ENCODE results near the gene NRG3.
A peak's percentile ranks its signal among the peaks of the same experiment; 100 is the strongest.

NRG3 gene

DNA sequence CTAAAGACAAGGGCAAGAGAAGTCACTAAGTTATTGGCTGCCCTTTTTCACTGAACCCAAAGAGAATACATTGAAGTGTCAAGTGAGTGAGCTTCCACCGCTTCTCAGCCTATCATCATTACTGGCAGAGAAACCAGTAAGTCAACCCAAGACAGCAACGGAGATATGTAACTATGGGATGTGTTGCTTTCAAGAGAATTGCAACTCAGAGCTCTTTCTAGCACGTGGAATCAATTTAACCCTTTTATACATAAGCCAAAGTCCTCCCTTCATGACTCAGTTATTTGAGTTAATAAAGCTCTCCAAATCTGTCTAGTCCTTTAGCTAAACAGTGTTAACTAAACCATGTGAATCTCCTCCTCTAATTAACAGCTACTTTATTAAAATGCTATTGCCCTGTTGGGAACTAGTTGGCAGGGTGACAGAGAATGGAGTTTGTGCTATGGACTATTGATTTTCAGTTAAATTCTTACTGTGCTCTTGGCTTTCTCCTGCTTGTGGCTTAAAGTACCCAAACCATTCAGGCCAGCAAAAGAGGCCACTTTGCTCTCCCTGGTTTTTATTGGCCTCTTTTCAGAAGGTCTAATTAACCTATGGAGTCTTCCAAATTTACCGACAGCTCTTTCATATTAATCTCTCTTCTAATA, 287.7 kb downstream of the NRG3 start:
- DNase-seq: no peak
- intact Hi-C loops (cut with DNase I): no loop called here

DNA sequence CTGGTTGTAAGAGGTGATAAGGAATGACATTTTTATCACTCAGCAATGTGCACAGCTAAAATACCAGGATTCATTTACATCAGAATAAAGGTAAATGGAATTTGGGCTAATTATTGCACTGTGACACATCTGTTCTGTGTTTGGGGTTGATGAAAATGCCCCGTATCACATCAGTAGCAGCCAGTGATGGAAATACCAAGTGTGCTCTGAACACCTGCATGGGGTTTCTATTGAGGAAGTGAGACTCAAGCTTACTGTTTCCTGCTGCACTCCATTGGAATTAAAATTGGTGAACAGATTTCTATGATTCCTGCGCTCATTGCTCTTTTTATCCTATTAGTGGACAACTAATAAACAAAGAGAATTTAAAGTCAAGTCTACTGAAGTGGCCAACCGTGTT, 296.9 kb downstream of the NRG3 start:
- intact Hi-C loops (cut with DNase I): no loop called here
- no peak for DNase-seq

DNA sequence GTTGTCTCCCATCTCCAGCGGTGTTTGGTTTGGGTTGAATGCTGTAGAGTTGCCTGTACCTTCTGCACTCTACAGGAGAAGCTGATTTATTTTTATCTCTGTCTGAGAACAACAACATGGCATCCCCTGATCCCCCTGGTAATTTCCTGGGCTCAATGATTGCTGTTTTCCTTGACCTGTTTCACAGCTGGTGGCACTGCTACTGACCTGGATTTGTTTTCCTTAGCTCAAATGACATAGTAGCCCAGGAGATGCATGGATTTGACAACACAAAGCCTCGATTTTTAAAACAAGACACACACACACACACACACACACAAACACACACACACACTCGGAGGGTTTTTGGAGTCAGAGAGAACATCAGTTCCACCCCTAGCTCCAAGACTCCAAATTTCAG, 301.6 kb downstream of the NRG3 start:
- DNase-seq: no peak
- intact Hi-C loops (cut with DNase I): no loop called here

DNA sequence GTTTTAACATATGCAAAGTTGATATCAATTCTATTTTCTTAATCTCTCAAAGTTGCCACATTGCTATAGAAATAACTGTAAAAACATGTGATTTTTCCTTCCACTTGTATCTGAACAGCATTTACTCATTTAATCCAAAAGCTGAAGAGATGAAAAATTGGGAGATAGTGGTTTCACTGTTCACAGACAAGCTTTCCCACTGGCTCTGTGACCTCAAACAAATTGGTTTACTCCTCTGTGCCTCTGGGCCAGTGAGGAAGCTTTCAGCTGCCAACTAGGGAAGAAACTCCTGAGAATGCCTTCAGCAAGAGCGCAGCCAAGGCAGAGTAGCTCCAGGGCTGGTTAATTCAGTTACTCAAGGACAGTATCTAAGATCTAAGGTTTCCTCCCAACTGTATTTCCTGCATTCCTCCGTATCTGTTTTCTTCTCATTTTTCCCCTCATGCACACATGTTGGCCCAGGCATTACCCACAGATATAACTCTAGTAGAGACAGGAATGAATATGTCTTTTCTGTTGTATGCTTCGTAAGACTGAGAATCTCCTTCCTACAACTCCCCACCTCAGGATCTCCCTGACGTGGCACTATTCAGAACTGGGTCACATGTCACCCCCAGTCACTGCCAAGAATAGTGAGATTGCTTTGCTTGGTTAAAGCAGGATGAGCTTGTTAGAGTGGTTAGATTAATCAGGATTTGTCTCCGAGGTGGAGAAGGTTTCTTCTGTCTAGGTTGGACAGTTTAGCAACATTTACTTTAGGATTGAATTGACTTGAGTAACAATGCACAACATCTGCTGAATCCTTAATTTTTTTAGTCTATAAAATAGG, 315.7 kb downstream of the NRG3 start:
- intact Hi-C loops (cut with DNase I): no loop called here
- DNase-seq: peak in 26 of 42 donors; percentile 3 to 75 (median 38)

DNA sequence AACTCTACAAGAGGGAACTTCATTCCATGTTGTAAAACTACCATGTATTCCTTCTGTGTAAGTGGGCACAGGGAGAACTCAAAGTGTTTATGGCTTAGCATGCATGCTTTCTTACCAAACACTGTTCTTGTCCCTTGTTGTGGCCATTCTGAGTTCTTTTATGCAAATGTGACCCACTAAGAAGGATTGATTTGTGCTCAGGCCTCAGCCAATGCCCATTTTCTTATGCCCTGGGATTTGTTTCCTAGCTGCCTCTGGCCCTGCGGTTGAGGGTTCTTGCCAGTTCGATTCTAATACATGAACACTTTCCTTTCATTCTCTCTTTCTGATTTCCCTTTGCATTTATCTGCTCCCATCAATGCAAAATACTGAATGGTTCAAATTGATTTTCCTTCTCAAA, 316.7 kb downstream of the NRG3 start:
- DNase-seq: peak in 15 of 42 donors; percentile 2 to 54 (median 32)

DNA sequence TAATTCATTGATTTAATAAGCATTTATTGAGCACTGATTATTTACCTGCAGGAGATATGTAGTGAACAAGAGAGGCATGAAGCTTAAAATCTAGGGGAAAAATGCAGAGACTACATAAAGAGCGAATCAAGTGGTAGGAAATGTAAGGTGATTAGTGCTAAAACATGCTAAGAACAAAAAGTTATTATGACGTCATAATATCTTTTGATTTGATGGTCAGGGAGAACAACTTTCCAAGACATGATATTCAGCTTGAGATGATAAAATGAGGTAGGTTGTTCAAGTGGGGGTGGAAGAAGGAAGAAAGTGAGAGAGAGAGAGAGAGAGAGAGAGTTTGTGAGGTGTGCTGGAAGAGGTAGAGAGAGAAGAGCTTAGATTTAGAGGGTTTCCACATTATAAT, 317.7 kb downstream of the NRG3 start:
- intact Hi-C loops (cut with DNase I): no loop called here

More for the DNA sequence above, 316.7 kb downstream of the NRG3 start:
- intact Hi-C loops (cut with DNase I): no loop called here

DNA sequence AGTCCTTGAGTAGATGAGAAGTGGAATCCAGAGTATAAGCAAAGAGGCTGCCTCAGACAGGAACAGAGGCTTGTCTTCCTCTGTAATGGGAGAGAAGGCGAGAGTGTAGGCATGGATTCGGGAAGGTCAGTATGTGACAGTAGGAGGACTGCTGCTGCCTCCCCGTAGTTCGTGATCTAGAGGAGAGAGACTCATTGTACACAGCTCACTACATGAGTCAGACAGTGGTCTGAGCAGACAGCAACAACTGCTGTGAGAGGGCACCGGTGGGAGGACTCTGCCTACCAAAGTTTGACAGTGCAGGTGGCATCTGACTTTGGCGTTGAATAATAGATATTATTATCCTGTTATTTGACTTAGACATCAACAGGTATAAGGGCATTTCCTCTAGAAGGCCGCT, 319.4 kb downstream of the NRG3 start:
- intact Hi-C loops (cut with DNase I): no loop called here

More for the DNA sequence above, 317.7 kb downstream of the NRG3 start:
- no peak for DNase-seq

DNA sequence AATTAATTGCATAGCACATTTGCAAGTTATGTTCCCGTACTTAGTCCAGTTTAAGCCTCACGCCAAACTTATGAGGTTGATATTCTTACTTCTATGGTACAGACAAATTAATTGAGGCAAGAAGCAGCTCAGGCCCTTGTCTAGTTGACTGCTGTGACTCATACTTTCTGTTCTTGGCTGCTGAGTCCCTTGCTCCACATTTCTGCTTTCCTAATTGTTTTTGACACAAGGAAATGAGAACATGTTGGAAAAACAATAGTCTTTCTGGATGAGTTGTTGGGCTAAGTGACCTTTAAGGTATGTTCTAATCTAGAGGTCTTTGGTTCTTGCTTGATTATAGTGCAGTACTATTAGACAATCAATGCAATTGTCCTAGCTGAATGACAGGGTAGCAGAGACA, 331.8 kb downstream of the NRG3 start:
- DNase-seq: no peak
- intact Hi-C loops (cut with DNase I): no loop called here

More for the DNA sequence above, 319.4 kb downstream of the NRG3 start:
- DNase-seq: no peak

DNA sequence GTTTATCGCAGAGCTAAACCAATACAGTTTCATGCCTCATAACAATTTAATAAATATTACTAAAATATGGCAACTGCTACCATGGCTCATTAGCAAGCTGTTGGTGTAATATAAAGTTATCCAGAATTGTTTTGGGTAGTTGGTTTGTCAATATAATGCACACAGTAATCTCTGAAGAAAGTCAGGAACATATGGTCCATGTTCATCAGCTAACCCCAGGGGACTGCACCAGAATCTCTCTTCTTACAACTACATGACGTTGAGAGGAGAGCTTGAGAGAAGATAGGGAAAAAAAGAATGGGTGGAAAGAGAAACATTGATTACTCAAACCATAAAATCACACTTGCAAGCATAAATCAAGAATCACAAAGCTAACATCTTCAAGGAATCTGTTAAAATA, 333.7 kb downstream of the NRG3 start:
- intact Hi-C loops (cut with DNase I): no loop called here
- DNase-seq: no peak

DNA sequence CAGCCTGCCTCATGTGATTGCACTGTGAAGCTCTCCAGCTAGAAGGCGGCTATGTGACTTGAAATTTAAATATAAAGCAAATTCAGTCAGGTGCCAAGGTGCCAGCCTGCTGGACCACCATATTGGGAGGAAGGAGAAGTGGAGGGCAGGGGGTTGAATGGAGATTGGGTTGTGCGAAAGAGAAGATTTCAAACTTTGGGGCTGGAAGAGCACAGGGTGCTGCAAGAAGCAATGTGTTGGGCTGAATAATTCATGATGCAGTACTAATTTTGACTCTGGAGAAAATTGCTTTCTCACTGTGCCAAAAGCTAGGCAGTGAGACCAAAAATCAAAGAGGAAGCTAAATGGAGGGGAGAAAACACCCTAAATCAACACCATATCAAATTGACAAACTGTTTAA, 335.3 kb downstream of the NRG3 start:
- DNase-seq: peak in 5 of 42 donors; percentile 8 to 38 (median 25)
- intact Hi-C loops (cut with DNase I): no loop called here

DNA sequence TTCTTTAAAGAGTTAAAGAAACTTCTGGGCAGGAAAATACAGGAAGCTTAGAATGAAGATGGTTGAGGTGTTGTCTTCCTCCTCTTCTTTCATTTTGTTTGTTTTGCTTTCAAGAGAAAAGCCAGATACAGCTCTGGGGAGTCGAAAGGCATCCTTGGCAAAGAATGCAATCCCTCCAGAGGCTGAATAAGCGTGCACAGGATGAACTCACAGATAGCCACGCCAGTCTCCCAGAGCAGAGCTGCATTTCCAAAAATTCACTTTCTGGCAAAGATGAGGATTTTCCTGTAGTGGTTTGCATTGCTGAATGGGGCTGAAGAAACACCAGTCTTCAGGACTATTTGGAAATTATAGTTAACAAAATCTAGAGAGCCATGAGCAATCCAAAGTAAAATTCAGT, 336.4 kb downstream of the NRG3 start:
- intact Hi-C loops (cut with DNase I): no loop called here
- DNase-seq: no peak

DNA sequence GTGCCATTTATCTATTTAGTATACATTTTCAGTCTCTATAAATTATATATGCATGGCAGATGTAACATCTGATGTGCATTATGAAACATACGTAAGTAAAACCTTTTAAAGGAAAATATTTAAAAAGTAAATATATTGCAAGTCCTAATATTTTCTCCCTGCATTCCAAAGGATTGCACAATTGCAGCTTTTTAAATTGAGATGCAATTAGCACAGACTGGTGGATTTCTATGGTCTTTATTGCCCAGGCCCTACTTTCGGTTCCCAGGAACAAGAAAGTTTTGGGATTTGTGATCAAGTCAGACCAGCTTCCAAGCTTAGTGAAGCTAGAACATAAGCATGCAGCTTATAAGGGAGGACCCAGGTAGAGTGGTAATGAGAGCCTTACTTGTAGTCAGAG, 337.8 kb downstream of the NRG3 start:
- DNase-seq: no peak
- intact Hi-C loops (cut with DNase I): no loop called here

DNA sequence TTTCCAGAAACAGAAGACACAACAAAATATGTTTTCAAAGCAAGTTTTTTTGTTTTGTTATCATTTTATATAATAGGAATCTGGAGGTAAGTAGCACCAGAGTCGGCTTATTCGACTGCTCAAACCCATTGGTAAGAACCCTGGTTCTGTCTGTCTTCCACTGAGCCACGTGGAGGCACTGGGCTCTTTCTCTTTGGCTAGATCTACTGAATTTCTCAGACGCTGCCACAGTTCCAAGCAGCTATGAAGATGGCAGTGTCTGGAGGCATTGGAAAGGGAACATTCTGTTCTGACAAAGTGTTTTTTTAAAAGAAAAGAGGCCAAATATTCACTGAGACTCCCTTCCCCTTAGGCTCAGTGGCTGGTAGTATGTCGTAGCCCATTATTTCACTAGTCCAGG, 338.8 kb downstream of the NRG3 start:
- peak in 22 of 42 donors; percentile 5 to 57 (median 32) for DNase-seq
- intact Hi-C loops (cut with DNase I): no loop called here

DNA sequence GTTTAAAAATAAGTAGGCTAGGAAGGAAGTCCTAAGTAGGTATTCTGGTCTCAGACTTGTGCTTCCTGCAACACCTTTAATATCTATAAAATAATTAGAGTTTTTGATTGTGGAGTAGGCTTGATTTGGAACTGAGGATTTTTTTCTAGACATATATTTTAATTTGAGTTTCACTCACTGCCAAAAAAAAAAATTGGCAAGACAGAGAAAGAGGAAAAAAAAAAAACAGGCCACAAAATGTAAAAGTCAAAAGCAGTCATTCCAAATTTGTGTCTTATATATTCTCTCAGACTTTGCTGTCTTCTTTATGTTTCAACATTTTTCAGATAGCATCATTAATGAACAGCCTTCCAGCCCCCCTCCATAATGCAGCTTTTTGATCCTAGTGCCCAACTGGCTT, 346.1 kb downstream of the NRG3 start:
- intact Hi-C loops (cut with DNase I): no loop called here

DNA sequence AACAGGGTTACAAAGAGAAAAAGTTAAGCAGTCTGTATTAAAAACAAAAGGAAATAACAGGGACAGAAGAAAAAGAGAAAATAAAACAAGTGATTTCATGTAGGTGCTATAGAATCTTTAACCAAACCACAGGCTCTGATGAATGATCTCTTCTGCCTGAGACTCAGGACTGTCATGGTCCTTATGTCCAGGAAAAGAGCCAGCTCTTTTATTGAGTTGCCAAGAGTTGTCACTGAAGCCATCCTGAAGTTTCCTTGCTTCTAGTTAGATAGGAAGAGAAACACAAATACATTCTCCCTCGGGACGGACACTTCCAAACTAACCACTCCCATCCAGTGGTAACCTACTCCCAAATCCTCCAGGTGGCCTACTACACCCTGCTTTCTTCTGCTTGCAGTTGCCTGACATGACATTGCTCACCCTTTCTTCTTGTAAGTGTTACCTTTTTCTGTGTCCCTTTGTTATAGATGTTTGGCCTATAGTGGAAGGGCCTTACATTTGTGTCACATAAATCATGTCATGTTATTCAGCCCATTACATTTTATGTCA, 346.7 kb downstream of the NRG3 start:
- intact Hi-C loops (cut with DNase I): no loop called here
- no peak for DNase-seq

More for the DNA sequence above, 346.1 kb downstream of the NRG3 start:
- DNase-seq: no peak

DNA sequence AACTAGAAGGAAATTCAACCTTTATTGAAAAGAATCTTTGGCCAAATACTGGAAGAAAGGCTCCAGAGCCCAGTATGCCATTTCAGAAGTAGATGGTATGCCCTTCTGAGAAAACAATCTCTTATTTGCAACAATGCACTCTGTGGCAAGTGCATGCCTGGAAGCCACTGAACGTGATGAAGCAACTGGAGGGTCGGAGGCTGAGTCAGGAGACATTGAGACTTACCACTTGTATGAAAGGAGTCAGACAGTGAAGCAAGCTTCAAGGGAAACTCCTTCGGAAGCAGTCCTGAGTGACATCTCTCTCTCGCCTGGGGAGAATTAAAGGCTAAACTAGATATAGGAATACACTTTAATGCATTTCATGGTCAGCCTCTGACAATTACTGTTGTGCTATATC, 353.7 kb downstream of the NRG3 start:
- intact Hi-C loops (cut with DNase I): no loop called here
- no peak for DNase-seq

DNA sequence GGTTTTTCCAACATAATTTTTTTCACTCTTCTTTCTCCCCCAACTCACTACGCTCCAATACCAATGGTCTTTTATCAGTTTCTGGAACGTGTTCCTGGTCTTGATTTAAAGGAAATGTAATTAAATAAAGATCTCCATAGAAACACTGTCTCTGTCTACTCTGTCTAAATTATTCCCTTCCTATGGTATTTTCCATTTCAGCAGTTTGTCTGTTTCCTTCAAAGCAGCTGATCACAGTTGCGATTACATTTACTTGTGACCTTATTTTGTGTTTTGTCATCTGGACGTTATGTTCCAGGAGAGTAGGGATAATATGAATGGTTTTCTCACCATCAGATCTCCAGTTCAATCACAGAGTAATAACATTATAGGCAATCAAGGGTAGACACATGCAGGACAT, 359.2 kb downstream of the NRG3 start:
- no peak for DNase-seq
- intact Hi-C loops (cut with DNase I): no loop called here

DNA sequence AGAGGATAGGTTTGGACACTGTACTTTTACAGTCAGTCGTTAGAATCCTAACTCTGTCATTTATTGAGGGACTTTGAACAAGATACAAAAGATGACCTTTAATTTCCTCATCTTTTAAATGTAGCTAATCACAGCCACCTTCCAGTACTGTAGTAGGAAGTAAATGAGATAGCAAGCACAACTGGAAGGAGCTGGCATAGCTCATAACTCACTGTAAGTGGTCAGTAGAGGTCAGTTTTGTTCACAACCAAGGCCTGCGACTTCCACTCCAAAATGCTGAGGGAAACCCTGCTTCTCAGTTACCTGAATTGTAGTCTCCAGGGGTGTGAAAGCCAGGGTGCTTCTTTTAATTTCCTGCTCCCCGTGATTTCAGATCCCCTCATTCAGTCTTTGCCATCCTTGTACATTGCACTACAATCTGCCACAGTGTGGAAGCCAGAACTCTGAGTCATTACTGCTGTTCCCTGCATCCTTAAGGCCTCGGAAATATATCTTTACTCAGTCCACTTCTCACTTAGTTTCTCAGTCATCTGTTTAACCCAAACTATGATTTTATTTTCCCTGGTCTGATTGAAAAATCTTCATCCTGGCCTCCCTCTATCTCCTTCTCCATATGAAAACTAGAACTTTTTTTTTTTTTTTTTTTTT, 361.2 kb downstream of the NRG3 start:
- no peak for DNase-seq
- intact Hi-C loops (cut with DNase I): no loop called here

DNA sequence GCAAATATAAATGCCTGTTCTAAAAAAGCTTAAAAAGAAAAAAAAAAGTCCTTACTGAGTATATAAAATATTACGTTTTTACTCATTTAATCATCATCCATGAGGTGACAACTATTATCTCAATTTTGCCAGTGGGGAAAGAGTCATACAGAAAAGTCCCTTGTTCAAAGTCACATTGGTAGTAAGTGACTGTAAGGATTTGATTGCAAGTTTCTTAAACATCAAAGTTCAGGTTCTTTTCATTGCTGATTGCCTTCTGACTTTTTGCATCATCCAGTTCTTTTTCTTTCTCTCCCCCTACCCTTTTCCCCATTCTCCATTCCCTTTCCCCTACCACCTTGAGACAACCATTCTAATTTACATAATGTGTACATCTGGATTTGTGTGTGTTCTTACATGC, 363.3 kb downstream of the NRG3 start:
- intact Hi-C loops (cut with DNase I): no loop called here

DNA sequence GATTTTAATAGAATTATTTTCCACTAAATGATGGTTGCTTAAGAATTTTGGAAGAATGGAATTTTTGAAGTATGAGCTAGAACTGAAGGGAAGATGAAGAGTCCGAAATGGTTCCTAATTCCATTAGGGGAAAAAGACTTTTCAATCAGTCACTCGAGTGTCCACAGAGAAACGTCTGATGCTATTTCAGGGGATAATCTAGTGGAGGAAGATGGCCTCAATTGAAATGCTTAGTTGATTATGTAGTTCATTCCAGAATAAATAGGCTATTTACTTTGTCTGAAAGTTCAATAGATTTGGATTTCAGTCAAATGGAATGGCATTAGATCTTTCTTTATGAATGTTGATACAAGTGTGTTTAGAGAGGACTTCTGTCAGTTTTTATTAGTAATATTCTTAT, 365.4 kb downstream of the NRG3 start:
- intact Hi-C loops (cut with DNase I): no loop called here
- no peak for DNase-seq

More for the DNA sequence above, 363.3 kb downstream of the NRG3 start:
- DNase-seq: no peak
